Left renal pelvis (tissue), 4 donors: Measurements from ENCODE around the gene ZNF333. TPM values are rescaled to one million over a fixed set of nuclear protein-coding genes. Genes with fewer than 3 reads are reported as not detected.

Source experiments
- DNase-seq, 4 donors: peaks; one replicate each; pipeline ENCODE4 v3.0.0-alpha.2; 2013; ENCODE audit warnings: low read depth in 4 of 4, low spot score in 3 of 4
- polyA plus RNA-seq, 4 donors: library from polyadenylated mRNA; unstranded; fragments of 120-200 nt; gene quantifications; one replicate each; pipeline ENCODE4 v1.2.1, GENCODE V29; 2013; ENCODE audit not compliant: insufficient read length in 4 of 4

The ZNF333 gene
- 10 to 100 TPM; 14.5 to 27.2 (median 21.8) TPM for polyA plus RNA-seq

DNA sequence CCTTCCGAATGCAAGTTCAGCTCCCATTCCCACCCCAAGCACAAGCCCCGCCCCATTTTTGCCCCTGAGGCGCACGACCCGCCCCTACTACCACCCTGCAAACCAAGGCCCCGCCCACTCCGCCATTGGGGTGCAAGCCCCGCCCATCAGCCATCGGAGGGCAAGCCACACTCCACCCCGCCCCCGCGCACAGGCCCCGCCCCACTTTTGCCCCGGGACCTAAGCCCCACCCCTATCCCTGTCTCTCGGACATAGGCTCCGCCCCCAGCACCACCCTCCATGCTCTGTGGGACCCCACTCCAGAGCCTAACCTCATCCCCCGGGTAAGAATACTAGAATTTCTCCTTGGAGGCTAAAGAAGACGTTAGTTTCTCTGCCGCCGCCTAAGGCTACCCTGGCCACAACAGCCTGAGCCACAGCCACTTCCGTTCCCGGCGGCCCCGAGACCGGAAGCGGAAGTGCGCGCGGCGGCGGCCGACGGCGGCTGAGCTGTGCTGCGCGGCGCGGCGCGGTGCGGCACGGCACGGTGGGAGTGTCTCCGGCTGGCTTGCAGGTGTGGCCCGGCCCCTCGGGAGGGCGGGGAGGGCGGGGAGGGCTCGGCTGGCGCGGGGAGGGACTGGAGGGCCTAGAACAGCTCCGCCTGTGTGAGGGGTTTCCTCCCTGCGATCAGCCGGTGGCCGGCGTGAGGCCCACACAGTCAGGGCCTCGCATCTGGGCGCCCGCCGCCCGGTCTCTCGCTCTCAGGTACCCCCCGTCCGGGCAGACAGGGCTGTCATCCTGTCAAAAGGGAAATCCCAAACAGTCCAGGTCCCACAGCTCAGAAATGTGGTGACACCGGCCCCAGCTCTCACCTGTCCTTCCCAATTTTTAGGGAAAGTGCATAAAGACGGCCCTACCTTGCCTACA is at the start of gene ZNF333:
Gene ZNF333, plus strand, starts transcription at position 451 of the 906 bp plus-strand sequence. CDS start 3,444 bp downstream, outside the sequence.
- DNase-seq = peak; percentile 70 to 80 (median 75)

DNA sequence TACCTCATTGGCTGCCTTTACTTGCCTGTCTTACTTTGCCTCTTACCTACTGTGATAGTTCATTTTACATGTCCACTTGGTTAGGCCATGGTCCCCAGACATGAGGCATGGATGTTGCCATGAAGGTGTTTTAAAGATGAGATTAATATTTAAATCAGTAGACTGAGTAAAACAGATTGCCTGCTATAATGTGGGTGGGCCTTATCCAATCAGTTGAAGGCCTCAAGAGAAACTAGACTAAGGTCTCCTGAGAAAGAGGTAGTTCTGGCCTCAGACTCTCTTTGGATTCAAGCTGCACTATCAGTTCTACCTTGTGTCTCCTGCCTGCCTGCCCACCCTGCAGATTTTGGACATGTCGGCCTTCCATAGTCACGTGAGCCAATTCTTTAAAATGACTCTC is 41.3 kb upstream of the ZNF333 start:
- no peak for DNase-seq

DNA sequence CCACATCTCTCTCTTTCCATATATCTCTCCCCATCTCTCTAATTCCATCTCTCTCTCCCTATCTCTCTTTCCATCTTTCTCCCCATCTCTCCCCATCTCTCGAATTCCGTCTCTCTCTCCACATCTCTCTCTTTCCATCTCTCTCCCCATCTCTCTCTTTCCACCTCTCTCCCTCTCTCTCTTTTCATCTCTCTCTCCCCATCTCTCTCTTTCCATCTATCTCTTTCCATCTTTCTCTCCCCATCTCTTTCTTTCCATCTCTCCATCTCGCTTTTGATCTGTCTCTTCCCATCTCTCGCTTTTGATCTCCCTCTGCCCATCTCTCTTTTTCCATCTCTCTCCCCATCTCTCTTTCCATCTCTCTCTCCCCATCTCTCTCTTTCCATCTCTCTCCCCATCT is 40.8 kb upstream of the ZNF333 start:
- no peak for DNase-seq

DNA sequence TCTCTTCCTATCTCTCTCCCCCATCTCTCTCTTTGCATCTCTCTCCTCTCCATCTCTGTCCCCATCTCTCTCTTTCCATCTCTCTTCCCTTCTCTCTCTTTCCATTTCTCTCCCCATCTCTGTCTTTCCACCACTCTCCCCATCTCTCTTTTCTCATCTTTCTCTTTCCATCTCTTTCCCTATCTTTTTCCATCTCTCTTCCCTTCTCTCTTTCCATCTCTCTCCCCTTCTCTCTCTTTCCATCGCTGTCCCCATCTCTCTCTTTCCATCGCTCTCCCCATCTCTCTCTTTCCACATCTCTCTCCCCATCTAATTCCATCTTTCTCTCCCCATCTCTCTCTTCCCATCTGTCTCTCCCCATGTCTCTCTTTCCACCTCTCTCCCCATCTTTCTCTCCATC is 39.7 kb upstream of the ZNF333 start:
- no peak for DNase-seq

DNA sequence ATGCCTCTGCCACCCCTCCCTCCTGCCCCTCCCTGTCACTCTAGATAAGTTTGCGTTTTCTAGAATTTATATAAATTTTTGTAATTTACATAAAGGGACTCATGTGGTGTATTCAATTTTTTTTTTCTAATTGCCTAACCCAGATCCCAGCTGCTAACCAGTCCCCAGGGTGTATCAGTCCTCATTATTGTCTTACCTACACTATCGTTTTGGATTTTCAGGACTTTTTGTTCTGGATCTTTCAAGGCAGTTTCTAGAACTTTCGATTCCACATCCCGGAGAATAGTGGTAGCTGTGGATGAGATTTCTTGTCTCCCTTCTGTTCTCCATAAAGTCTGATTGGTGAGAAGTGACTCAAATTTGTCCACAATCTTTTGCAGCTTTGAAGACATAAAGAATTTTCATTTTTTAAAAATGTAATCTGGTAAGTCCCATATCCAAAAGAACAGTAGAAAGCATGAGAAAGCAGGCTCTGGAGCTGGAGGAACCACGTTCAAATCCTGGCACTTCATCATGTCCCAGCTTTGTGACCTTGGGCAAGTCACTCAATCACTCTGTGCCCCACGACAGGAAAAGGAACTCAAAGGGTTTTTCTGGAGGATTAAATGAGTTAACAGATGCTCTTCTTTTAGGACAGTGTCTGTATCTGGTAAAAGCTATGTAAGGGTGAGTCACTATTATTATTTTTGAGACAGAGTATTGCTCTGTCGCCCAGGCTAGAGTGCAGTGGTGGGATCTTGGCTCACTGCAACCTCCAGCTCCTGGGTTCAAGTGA is 34.9 kb upstream of the ZNF333 start:
- no peak for DNase-seq

DNA sequence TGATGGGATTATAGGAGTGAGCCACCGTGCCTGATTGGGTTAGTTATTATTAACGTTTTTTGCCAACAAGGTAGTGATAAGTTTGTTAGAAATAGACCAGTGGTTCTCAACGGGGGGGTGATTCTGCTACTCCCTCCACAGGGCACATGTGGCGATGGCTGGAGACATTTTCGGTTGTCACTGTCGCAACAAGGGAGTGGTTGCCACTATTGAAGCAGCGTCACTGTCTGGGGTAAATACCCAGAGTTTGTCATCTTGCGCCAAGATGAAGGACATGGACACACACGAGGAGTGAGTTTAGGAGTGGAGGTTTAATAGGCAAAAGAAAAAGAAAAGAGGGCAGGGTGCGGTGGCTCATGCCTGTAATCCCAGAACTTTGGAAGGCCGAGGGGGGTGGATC is 34.1 kb upstream of the ZNF333 start:
- no peak for DNase-seq

DNA sequence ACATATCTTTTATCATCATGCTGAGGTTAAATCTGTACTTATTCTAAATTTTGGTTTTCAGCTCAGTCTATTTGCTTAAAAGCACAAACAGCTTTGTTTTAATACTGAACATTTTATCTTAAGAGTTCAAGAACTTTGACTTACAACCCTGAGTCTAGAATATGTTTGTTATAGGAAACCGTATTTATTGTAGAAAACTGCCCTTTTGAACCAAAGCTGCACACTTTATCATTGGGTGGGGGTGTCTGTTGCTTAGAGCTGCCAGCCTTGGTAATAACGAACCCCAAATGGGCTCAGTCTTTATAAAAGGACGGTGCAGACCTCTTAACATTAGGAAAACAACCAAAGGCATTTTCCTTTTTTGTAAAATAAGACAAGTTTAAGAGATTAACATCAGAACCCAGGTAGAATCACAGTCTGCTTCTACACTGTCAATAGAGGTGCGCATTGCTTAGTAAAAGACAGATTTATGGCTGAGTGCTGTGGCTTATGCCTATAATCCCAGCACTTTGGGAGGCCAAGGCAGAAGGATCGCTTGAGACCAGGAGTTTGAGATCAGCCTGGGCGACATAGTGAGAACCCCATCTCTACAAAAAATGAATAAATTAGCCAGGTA is 29.9 kb upstream of the ZNF333 start:
- DNase-seq = no peak

DNA sequence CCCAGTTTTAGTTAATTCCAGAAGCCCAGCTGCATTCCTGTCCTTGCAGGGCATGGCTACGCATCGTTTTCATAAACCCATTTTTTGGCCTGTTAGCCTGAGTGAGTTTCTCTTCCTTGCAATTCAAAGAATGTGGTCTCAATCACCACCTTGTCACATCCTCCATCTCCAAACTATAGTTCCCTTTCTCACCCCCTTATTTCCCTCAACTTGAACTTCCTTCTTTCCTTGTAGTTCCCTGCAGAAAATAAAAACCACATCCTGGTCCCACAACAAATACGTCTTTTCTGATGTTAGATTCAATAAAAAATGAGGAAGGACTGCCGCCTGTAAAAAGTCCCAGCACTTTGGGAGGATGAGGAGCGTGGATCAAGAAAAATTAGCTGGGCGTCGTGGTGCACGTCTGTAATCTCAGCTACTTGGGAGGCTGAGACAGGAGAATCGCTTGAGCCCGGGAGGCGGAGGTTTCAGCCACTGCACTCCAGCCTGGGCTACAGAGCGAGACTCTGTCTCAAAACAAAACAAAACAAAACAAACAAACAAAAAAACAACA is 28.4 kb upstream of the ZNF333 start:
- no peak for DNase-seq

DNA sequence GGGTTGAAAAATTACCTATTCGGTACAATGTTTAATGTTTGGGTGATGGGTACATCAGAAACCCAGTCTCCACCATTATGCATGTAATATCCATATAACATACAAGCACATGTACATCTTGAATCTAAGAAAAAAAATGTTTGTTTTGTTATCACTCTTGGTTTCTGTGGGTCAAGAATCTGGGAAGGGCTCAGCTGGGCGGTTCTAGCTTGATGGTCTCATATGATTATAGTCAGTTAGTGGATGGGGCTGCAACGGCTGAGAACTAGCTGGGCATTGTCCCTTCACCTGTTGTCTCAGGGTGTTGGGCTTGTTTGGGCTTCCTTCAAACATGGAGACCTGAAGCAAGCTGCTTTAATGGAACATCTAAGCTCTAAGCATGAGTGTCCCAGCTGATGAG is 19.9 kb upstream of the ZNF333 start:
- DNase-seq = no peak

DNA sequence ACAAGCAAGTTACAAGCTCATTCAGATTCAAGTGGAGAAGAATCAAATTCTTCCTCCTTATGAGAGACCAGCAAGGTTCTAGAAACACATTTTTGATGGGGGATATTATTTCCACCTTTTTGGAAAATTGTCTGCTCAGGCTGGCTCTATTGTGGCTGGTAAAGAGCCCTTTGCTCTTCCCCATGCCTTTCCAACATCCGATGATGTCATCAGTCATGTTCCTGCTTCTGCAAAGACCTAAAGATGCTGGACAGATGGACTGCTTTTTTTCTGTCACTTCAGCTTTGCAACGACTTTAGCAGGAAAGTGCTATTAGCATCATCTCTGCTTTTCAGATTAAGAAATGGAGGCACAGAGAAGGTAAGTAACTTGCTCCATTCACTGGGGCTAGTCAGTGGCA is 19.4 kb upstream of the ZNF333 start:
- no peak for DNase-seq

DNA sequence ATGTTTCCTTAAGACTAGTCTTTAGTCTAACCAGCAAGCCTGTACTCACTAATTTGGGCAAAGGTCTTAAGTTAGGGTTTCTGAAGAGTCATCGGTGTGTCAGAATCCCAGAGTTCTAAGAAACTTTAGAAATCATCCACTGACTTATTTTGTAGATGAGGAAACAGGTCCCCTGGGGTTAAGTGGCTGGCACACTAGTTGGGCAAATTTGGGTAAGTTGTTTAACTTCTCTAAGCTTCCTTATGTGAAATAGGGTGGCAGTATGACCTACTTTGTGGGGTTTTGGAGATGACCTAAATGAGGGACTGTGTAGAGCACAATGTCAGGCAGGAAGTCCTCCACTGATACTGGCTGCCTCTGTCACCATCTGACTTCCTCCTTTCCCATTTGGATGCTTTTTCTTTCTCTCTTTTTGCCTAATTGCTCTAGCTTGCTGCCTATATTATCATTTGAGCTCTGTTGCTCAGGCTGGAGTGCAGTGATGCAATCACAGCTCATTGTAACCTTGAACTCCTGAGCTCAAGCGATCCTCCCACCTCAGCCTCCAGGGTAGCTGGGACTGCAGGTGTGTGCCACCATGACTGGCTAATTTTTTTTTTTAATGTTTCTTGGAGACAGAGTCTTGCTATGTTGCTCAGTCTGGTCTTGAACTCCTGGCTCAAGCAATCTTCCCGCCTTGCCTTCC is 17.5 kb upstream of the ZNF333 start:
- DNase-seq = no peak

DNA sequence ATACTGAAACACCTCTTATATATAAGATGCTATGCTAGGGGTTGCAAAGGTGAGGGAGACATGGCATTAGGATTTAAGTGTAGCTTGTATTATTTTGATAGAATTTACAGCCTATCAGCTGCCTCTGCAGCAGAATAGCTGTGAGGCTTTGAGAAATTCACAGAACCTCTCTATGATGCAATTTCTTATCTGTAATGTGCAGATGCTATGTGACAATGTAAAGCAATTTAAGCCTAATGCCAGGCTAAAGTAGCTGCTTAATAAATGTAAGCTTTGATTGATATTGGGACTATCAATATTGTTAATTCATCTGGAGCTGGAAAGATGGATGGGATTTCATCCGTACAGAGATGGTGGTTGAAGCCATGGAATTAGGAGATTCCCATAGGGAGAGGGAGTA is 16.8 kb upstream of the ZNF333 start:
- no peak for DNase-seq

DNA sequence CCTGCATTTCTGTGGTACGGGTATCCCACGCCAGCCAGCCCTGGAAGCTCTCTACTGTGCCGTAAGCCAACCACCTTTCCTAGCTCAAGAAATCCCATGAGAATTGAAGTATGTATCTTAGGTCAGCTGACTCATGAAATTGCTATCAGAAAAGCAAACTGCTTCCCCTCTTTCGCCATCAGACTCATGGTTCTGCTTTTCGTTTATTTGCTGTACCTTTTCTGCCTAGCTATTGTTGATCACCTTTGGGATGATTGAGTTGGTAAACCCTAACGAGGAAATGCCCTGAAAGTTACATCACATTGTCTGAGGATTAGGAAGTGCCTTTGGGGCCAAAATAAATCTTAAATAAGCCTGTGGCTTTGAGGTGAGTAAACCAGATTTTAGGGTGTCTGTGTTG is 15.1 kb upstream of the ZNF333 start, which contains the start of gene ADGRE3:
Gene ADGRE3, minus strand, starts transcription at position 81 of the 400 bp plus-strand sequence. Its CDS starts 74 bp downstream, at position 7.
- DNase-seq = no peak

DNA sequence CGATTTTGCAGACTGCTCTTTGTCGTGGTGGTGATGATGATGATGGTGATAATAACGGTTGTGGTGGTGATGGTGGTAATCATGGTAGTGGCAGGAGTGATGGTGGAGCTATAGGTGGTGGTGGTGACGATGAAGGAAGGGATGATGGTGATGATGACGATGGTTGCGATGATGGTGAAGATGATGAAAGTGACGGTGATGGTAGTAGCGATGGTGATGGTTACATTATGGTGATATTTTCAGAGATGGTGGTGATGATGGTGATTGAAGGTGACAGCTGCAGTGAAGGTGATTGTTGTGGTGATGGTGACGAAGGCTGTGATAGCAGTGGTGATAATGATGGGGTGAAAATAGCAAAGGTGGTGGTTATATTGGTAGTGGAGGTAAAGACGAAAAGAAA is 13.1 kb upstream of the ZNF333 start:
- DNase-seq = no peak

DNA sequence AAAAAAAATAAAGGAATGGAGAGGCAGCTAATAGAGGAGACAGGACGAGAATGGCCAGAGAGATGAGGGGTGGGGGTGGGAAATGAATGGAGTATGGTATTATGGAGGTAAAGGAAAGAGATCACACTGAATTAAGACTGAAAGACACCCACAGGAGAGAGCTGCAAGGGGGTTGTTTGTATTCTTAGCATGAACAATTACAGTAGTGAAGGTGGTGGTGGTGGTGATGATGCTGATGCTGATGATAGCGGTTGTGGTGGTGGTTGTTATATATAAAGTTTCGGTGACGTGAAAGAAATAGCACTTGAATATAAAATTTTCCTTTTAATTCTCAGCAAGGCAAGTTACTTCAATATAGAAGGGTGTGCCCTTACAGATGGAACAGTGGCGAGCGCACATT is 12.4 kb upstream of the ZNF333 start:
- no peak for DNase-seq

DNA sequence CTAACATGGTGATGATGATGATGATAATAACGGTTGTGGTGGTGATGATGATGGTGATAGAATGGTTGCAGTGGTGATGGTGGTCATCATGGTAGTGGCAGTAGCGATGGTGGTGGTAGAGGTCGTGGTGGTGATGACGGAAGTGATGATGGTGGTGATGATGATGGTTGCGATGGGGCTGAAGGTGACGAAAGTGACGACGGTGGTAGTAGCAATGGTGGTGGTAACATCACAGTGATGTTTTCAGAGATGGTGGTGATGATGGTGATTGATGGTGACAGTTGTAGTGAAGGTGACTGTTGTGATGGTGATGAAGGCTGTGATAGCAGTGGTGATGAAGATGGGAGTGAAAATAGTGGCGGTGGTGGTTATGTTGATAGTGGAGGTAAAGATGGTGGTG is 11.6 kb upstream of the ZNF333 start:
- no peak for DNase-seq

DNA sequence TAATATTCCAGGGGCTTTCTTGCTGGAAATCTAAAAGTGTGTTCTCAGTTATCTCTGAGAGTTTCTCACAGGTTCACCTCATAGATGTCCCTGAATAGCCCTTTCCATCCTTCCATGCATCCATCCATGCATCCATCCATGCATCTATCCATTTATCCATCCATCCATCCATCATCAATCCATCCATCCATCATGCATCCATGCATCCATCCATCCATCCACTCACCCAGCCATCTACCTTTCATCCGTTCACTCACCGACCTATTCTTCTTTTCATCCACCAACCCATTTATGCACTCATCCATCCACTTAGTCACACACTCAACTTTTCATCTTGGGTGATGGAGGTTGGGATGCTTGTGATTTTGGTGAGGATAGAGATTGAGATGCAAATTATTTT is 7.8 kb upstream of the ZNF333 start:
- no peak for DNase-seq

DNA sequence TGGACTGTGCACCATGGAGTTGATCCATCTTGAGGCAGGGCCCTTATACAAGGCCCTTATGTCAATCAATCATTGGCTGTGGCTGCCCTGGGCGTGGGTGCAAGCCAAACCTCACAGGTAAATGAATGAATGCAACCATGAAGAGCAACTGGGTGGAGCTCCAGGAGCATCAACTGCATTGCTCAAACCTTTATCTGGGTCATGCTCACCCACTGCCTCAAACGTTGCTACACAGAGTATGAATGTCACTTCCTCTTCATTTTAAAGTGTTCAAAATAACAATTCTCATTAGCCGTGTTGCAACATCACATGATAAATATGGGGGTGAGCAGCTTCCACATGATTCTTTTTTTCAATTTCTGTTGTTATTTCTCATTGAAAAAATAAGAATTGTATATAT is 6.4 kb upstream of the ZNF333 start:
- no peak for DNase-seq

DNA sequence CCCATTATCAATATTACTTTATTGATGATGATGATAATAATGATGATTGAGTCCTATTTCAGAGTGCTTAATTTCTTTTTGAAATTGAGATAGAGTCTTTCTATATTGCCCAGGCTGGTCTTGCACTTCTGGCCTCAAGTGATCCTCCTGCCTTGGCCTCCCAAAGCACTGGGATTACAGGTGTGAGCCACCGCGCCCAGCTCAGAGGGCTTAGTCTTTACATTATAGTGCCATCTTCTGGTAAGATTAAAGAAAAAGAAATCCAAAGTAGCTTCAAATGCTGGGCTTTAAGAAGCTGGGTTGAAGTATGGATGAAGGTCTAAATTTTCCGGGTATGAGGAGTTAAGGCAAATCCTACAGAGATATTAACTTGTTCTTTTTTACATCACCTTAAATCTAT is 3.4 kb upstream of the ZNF333 start:
- DNase-seq = no peak

DNA sequence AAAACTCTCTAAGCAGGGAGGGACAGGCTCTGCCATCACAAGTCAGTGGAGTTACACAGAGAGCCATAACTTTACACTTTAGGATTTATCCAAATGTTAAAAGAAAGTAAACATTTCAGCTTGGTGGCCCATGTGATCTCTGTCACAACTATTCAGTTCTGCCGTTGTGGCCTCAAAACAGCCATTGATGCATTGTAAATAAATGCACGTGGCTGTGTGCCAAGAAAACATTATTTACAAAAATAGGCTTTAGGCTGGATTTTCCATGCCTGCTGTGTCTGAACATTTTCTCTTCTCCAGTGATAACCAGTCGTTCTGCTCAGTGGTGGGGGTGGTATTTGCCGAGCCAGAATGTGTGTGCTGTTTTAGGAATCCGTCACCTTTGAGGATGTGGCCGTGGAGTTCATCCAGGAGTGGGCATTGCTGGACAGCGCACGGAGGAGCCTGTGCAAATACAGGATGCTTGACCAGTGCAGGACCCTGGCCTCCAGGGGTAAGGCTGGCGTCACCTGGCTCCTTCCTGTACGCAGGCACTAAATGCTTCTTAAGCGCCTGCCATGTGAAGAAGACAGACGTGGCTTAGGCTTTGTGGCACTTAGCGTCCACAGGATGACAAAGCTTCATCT is 4.9 kb downstream of the ZNF333 start:
- DNase-seq = no peak
